Large intestine (tissue), 3 donors: ENCODE data around the gene KCNQ1OT1. TPM values are rescaled to one million over a fixed set of nuclear protein-coding genes. Genes with fewer than 3 reads are reported as not detected.

Experiments
- DNase-seq, 2 donors: peaks; one replicate each; pipeline versions ENCODE4 v3.0.0 to v3.0.0-alpha.2; 2013
- H3K27ac ChIP-seq: one replicate; pipeline ENCODE4 v1.5.1; 2013; ENCODE audit warnings: low read length
- H3K27me3 ChIP-seq: 2 replicates; pipeline ENCODE4 v1.6.1; 2013; ENCODE audit warnings: low read length; ENCODE audit not compliant: control insufficient read depth, insufficient read depth
- H3K36me3 ChIP-seq: 2 replicates; pipeline ENCODE4 v1.6.1; 2013; ENCODE audit warnings: low read length; ENCODE audit not compliant: control insufficient read depth, insufficient read depth
- H3K4me1 ChIP-seq: one replicate; pipeline ENCODE4 v1.6.1; 2013; ENCODE audit warnings: low read length; ENCODE audit not compliant: control insufficient read depth, insufficient read depth
- H3K4me3 ChIP-seq: one replicate; pipeline ENCODE4 v1.5.1; 2013; ENCODE audit warnings: low read length
- H3K9me3 ChIP-seq: one replicate; pipeline ENCODE4 v1.6.1; 2013; ENCODE audit warnings: mild to moderate bottlenecking, low read depth, low read length, moderate library complexity; ENCODE audit not compliant: control insufficient read depth
- WGBS: methylation state at CpG from one replicate; pipeline ENCODE4 v1.1.5; 2013; ENCODE audit warnings: low lambda C conversion rate; ENCODE audit not compliant: insufficient coverage; 5-methylcytosine and 5-hydroxymethylcytosine counted together
- polyA plus RNA-seq: library from polyadenylated mRNA; unstranded; fragments of 120-200 nt; gene quantifications from one replicate; pipeline ENCODE4 v1.2.1, GENCODE V29; 2013

The KCNQ1OT1 gene
- polyA plus RNA-seq, 1 donor = 2.8 TPM

DNA sequence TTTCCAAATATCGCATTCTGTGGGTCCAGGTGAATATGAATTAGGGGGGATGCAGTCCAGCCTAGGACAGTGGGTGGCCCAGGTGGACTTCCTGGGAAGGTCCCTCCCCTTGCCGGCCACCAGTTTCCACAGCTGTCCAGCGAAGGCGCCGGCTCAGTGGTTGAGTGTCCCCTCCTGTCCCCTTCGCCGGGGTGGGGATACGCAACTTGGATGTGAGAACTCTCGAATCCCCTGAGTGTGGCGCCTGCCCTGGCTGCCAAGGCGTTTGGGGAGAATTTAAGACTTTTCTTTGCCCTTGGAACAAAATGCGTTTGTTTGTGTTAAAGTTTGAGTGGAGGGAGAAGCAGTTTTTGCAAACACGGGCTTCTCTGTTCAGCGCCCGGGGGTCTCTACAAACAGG lies 123.7 kb downstream of the KCNQ1OT1 start:
- H3K4me1 ChIP-seq = peaks cover 44% of the 10 kb centered on the region
- no peaks in the 10 kb centered on the region for H3K27me3 ChIP-seq
- peak overlapping the region; percentile 76 for H3K27ac ChIP-seq
- no peaks in the 10 kb centered on the region for H3K36me3 ChIP-seq
- H3K9me3 ChIP-seq = peaks cover 27% of the 10 kb centered on the region
- H3K4me3 ChIP-seq = no peak overlapping the region
- no peak for DNase-seq
- 90% methylated on average over 2 of the region's 15 CpGs for WGBS

DNA sequence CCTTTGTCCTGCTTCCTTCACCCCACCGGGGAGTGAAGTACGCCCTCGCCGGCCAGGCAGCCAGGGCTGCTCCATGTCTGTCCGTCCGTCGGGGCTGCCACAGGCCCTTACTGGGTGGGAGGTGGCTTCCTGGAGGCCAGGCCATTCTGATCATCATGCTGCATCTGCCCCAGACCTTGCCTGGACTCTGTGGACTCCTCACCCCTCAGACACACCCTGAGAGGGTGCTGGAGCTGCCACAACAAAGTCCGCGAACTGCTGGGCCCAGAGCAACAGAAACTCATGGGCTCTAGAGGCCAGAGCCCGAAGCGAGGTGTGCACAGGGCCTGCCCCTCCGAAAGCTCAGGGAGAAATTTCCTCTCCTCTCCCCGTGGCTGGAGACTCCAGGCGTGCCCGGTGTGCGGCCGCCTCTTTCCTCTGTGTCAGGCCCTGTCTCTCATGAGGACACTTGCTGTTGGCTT lies 124.2 kb downstream of the KCNQ1OT1 start:
- Histone ChIP-seq H3K27ac (peak overlapping the region; percentile 76), H3K4me3 (no peak overlapping the region), H3K9me3 (peaks cover 31% of the 10 kb centered on the region), H3K27me3 (no peaks in the 10 kb centered on the region), H3K36me3 (no peaks in the 10 kb centered on the region), H3K4me1 (peaks cover 41% of the 10 kb centered on the region)
- peak; percentile 68 to 82 for DNase-seq
- WGBS = no CpG with 5 or more reads among the region's 17 CpGs

DNA sequence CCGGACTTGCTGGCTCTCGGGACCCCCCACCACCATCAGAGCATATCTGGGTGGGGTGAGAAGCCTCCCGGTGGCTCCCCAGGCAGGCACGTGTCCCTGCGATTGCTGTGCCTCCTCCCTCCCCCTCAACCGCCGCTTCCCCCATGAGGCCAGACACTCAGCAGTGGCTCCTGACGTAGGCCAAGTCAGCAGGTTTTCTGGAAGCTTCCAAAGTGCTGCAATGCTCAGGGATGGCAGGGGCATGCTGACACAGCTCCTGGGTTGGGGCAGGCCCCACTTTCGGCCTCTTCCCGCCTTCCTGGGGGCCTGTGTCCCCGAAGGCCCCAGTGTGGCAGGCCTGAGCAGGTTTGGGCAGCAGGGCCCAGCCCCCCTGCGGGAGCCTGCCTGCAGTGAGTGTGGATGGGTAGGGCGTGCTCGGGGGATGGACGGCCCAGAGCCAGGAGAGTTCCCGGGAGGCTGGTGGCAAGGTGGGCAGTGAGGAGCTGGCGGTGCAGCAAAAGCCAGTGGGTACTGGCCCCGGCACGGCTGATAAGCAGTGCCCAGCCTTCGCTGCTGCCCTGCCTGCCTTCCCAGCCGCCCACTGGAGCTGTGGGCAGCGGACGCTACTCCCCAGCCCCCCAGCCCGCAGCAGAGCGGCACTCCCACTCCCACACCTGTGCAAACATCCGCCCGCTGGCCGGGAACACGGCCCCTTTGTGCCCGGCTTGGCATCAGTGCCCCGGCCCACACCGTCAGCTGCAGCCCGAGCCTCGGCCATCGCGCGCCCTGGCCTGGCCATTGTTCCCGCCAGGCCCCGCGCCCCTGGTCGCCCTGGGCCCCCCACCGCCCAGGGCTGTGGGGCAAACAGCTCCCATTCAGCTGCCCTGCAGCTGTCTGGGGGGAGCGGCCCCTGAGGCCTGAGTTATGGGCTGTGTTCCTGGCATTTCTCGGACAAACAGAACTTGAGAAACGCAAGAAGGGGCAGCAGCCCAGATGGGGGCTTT lies 125.0 kb downstream of the KCNQ1OT1 start:
- Histone ChIP-seq H3K27ac (peak overlapping the region; percentile 76), H3K27me3 (no peaks in the 10 kb centered on the region), H3K9me3 (peaks cover 39% of the 10 kb centered on the region), H3K4me1 (peaks cover 39% of the 10 kb centered on the region), H3K4me3 (no peak overlapping the region), H3K36me3 (no peaks in the 10 kb centered on the region)
- DNase-seq = no peak
- WGBS = no CpG with 5 or more reads among the region's 45 CpGs

DNA sequence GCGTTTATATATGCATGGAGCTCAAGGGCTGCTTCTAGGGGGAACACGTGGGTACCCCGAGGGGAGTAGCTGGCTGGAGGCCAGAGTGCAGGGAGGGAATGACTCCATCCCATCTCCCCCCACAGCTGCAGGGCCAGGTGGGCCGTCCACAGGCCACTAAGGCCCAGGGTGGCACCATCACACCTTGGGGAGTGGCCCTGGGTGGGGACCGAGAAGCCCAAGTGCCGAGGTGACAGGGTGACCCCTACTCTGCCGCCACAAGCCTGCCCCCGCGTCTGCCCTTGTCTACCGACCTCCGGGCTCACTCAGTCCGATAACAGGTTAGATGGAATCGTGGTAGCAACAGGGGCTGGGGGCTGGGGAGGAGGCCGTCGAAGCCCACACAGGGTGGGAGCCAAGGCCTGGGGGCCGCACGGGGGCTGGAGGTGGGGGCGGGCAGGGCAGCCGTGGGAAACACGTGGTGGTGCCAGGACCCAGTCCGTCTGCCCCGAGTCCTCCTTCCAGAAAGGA lies 125.7 kb downstream of the KCNQ1OT1 start:
- no peak overlapping the region for H3K27ac ChIP-seq
- WGBS = no CpG with 5 or more reads among the region's 22 CpGs
- no peaks in the 10 kb centered on the region for H3K36me3 ChIP-seq
- peaks cover 46% of the 10 kb centered on the region for H3K9me3 ChIP-seq
- H3K27me3 ChIP-seq = no peaks in the 10 kb centered on the region
- DNase-seq = no peak
- no peak overlapping the region for H3K4me3 ChIP-seq
- peaks cover 44% of the 10 kb centered on the region for H3K4me1 ChIP-seq

DNA sequence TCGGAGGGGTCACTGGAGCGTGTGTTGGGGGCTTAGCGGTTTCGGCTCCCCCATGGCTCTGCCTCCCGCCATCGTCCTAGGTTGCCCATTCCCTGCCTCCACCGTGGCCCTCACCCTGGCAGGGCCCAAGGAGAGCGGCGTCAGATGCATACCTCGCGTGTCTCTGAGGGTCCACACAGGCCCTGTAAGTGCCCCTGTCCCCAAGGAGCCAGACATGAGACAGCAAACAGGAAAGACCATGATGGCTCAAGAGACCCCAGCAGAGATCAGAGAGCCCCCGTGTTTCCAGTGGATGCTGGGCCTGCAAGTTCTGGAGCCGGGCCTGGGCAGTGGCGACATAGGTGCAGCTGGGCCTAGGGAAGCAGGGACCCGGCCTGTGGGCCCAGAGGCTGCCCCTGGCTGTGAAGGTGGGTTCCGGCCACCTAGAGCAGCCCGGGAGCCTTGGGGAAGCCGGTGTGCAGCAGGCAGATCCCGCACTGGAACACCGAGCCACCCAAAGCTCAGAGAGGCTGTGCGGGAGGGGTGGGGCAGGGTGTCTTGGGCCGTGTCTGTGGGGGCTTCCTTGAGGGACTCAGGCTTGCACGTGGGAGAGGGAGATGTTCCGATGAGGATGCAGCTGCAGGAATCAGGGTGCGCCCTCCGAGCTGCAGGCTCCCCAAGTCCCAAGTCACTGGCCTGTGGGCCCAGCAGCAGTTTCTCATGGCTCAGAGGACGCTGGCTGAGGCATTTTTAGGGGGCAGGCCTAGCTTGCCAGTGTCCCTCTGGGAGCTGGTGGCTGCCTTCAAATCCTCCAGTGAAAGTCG lies 126.4 kb downstream of the KCNQ1OT1 start:
- Histone ChIP-seq H3K27me3 (no peaks in the 10 kb centered on the region), H3K27ac (no peak overlapping the region), H3K9me3 (peaks cover 46% of the 10 kb centered on the region), H3K4me1 (peaks cover 43% of the 10 kb centered on the region), H3K4me3 (no peak overlapping the region), H3K36me3 (no peaks in the 10 kb centered on the region)
- DNase-seq = no peak
- WGBS = no CpG with 5 or more reads among the region's 28 CpGs

DNA sequence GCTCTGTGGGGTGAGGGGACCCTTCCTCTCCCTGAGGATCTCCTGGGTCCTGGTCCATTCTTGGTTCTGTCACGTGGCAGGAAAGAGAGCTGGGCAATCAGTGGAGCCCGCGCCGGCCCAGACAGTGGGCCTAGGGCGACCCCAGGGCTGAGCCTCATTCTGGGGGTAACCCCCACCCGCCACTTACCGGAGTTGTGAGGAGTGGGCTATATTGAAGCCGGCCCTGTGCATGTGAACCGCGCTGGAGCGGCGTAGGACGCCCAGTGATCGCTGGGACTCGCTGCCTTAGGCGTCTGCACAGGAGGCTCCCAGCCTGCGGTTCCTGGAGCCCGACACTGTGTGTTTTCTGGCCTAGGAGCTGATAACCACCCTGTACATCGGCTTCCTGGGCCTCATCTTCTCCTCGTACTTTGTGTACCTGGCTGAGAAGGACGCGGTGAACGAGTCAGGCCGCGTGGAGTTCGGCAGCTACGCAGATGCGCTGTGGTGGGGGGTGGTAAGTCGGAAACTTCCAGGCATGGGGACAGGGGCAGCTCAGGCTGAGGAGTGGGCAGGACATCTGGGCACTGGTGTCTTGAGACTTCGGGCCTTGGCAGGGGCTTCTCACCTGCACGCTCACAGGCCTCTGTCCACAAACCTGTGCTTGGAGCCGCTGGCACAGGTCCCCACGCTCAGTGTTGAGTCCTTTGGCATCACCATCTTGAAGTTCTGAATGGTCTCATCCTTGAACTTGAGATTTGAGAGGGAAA lies 127.1 kb downstream of the KCNQ1OT1 start:
- H3K27me3 ChIP-seq = no peaks in the 10 kb centered on the region
- no peak for DNase-seq
- no peak overlapping the region for H3K4me3 ChIP-seq
- H3K27ac ChIP-seq = no peak overlapping the region
- WGBS = 100% methylated on average over 1 of the region's 33 CpGs
- H3K36me3 ChIP-seq = no peaks in the 10 kb centered on the region
- peaks cover 40% of the 10 kb centered on the region for H3K4me1 ChIP-seq
- H3K9me3 ChIP-seq = peaks cover 46% of the 10 kb centered on the region

DNA sequence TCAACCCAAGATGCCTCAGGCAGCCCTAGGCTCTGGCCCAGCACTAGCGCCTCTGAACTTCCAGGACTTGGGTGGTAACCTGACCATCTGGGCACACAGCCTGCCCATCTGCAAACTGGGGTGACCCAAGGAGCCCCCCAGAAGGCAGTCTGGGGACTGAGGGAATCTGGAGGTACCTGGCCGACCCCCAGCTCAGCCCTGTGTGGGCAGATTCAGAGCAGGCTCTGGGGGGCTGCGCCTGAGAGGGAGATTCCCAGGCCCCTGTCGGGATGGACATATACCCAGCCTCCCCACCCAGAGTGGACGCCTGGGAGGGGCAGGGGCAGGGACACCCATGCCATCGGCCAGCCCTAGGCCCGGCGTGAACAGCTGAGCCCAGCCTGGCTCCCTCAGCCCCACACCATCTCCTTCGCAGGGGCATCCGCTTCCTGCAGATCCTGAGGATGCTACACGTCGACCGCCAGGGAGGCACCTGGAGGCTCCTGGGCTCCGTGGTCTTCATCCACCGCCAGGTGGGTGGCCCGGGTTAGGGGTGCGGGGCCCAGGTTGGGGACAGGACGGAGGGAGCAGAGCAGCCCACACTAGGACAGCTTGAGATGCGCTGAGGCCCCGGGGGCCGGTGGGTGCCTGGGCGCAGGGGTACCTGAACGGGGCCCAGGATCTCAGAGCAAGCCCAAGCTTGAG lies 128.1 kb downstream of the KCNQ1OT1 start:
- no peaks in the 10 kb centered on the region for H3K27me3 ChIP-seq
- DNase-seq = no peak
- H3K4me1 ChIP-seq = peaks cover 41% of the 10 kb centered on the region
- H3K27ac ChIP-seq = no peak overlapping the region
- no peaks in the 10 kb centered on the region for H3K36me3 ChIP-seq
- no peak overlapping the region for H3K4me3 ChIP-seq
- WGBS = no CpG with 5 or more reads among the region's 23 CpGs
- peaks cover 45% of the 10 kb centered on the region for H3K9me3 ChIP-seq

DNA sequence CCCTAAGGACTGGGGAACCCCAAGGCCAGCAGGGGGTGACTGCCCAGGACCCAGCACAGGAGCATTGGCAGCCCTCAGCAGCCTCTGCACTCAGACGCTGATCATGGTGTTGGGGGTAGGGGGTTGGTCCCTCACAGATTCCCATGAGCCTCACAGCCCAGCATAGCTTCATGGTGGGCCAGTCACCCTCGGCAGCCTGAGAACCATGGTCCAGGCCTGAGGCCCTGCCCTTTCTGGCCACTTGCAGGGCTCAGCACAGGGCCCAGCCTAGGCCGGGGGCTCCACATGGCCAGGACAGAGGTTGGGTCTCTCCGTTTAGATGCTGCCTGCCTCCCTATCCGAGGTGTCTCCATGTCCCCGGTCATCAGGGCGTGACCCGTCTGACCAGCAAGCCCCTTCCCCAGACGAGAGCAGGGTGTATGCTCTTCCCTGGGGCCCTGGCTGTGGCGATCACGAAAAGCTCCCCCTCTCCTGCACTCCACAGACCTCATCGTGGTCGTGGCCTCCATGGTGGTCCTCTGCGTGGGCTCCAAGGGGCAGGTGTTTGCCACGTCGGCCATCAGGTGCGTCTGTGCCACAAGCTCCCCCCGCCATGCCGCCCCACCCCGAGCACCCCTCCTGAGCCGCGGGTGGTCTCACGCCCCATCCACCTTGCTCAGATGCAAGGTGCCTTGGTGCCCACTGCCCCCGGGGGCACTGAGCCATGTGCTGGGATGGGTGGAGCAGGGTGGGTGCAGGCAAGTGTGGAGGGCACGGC lies 128.8 kb downstream of the KCNQ1OT1 start:
- Histone ChIP-seq H3K36me3 (no peaks in the 10 kb centered on the region), H3K9me3 (peaks cover 42% of the 10 kb centered on the region), H3K4me1 (peaks cover 41% of the 10 kb centered on the region), H3K4me3 (no peak overlapping the region), H3K27me3 (no peaks in the 10 kb centered on the region), H3K27ac (no peak overlapping the region)
- no CpG with 5 or more reads among the region's 25 CpGs for WGBS
- no peak for DNase-seq

DNA sequence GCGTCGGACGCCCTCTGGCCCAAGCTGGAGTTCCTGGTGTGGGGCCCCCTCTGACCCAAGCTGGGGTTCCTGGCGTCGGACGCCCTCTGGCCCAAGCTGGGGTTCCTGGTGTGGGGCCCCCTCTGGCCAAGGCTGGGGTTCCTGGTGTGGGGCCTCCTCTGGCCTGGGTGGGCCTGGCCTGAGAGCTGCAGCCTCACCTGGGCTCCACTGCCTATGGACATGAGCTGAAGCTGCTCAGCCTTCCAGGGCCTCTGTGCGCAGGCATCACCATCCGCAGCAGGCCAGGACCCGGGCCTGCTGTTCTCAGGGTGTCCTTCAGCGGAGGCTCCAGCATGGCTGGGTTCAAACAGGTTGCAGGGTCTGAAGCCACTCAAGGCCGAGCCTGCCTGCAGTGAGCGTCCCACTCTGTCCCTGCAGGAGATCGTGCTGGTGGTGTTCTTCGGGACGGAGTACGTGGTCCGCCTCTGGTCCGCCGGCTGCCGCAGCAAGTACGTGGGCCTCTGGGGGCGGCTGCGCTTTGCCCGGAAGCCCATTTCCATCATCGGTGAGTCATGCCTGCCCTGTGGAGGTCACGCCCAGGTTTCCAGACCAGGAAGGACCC lies 129.5 kb downstream of the KCNQ1OT1 start:
- no peaks in the 10 kb centered on the region for H3K36me3 ChIP-seq
- WGBS = 90% methylated on average over 2 of the region's 26 CpGs
- no peak overlapping the region for H3K27ac ChIP-seq
- peaks cover 42% of the 10 kb centered on the region for H3K9me3 ChIP-seq
- H3K27me3 ChIP-seq = no peaks in the 10 kb centered on the region
- no peak overlapping the region for H3K4me3 ChIP-seq
- DNase-seq = no peak
- peaks cover 41% of the 10 kb centered on the region for H3K4me1 ChIP-seq
